ENCODE results near the gene STMND1.
A peak's percentile ranks its signal among the peaks of the same experiment; 100 is the strongest.

Gene STMND1

GRCh38 chr6:17086469-17086868 is 15.4 kb upstream of the STMND1 start:
- Histone ChIP-seq H3K14ac (ENCODE audit: low read length in 2 of 2) (no peak overlapping the region), H3K18ac (ENCODE audit: low read depth in 1 of 2, low read length in 2 of 2) (no peak overlapping the region), H2AFZ (ENCODE audit: low read depth, low read length) (no peak overlapping the region), H2BK15ac (ENCODE audit: low read depth, poor library complexity, severe bottlenecking) (no peak overlapping the region), H3K4me2 (ENCODE audit: low read length, poor library complexity, severe bottlenecking) (no peak overlapping the region), H3K27me3 (ENCODE audit: control insufficient read depth in 1 of 2, insufficient read depth in 1 of 2, low read length in 2 of 2) (peaks cover 6 to 9% of the 10 kb centered on the region in 2 experiments), H2BK120ac (ENCODE audit: low read depth, low read length) (no peak overlapping the region), H3K4ac (ENCODE audit: low read depth in 1 of 2, low read length in 2 of 2) (no peak overlapping the region), H3K9ac (ENCODE audit: low read length) (no peak overlapping the region), H4K91ac (ENCODE audit: low read length) (no peak overlapping the region), H3K36me3 (ENCODE audit: control insufficient read depth in 1 of 2, insufficient read depth in 2 of 2, low read depth in 1 of 2, low read length in 2 of 2) (no peaks in the 10 kb centered on the region), H2AK5ac (ENCODE audit: low read length, severe bottlenecking) (no peak overlapping the region), H2BK5ac (ENCODE audit: low read depth, low read length, poor library complexity, severe bottlenecking) (no peak overlapping the region), H3K4me3 (ENCODE audit: insufficient read depth in 1 of 2, low read depth in 1 of 2, low read length in 2 of 2) (no peak overlapping the region), H4K8ac (ENCODE audit: low read length) (no peak overlapping the region), H3K23ac (ENCODE audit: low read length in 2 of 2) (no peak overlapping the region), H3K4me1 (ENCODE audit: control insufficient read depth, insufficient read depth, low read depth, low read length) (no peaks in the 10 kb centered on the region), H3K27ac (ENCODE audit: low read length, poor library complexity, severe bottlenecking) (no peak overlapping the region), H2BK12ac (ENCODE audit: low read length in 2 of 2) (no peak overlapping the region), H3K9me3 (ENCODE audit: control insufficient read depth, low read length) (no peaks in the 10 kb centered on the region), H3K79me1 (replicated peaks; ENCODE audit: low read length, poor library complexity, severe bottlenecking) (no peaks in the 10 kb centered on the region)
- WGBS: 48% methylated on average over 11 of the region's 11 CpGs
- peak; percentile 78 for DNase-seq

GRCh38 chr6:17088091-17088611 is 13.7 kb upstream of the STMND1 start:
- Histone ChIP-seq H3K36me3 (ENCODE audit: control insufficient read depth in 1 of 2, insufficient read depth in 2 of 2, low read depth in 1 of 2, low read length in 2 of 2) (no peaks in the 10 kb centered on the region), H3K14ac (ENCODE audit: low read length in 2 of 2) (no peak overlapping the region), H4K8ac (ENCODE audit: low read length) (no peak overlapping the region), H2BK15ac (ENCODE audit: low read depth, poor library complexity, severe bottlenecking) (no peak overlapping the region), H2AFZ (ENCODE audit: low read depth, low read length) (no peak overlapping the region), H3K4me3 (ENCODE audit: insufficient read depth in 1 of 2, low read depth in 1 of 2, low read length in 2 of 2) (no peak overlapping the region), H2BK12ac (ENCODE audit: low read length in 2 of 2) (no peak overlapping the region), H3K4ac (ENCODE audit: low read depth in 1 of 2, low read length in 2 of 2) (no peak overlapping the region), H3K4me2 (ENCODE audit: low read length, poor library complexity, severe bottlenecking) (no peak overlapping the region), H3K27me3 (ENCODE audit: control insufficient read depth in 1 of 2, insufficient read depth in 1 of 2, low read length in 2 of 2) (peaks cover 5 to 6% of the 10 kb centered on the region in 2 experiments), H3K4me1 (ENCODE audit: control insufficient read depth, insufficient read depth, low read depth, low read length) (no peaks in the 10 kb centered on the region), H2BK5ac (ENCODE audit: low read depth, low read length, poor library complexity, severe bottlenecking) (no peak overlapping the region), H3K9ac (ENCODE audit: low read length) (no peak overlapping the region), H4K91ac (ENCODE audit: low read length) (no peak overlapping the region), H3K27ac (ENCODE audit: low read length, poor library complexity, severe bottlenecking) (no peak overlapping the region), H3K79me1 (replicated peaks; ENCODE audit: low read length, poor library complexity, severe bottlenecking) (no peaks in the 10 kb centered on the region), H3K9me3 (ENCODE audit: control insufficient read depth, low read length) (no peaks in the 10 kb centered on the region), H2AK5ac (ENCODE audit: low read length, severe bottlenecking) (no peak overlapping the region), H3K18ac (ENCODE audit: low read depth in 1 of 2, low read length in 2 of 2) (no peak overlapping the region), H2BK120ac (ENCODE audit: low read depth, low read length) (no peak overlapping the region), H3K23ac (ENCODE audit: low read length in 2 of 2) (no peak overlapping the region)
- no peak for DNase-seq
- WGBS: 100% methylated on average over 4 of the region's 4 CpGs

- DNase-seq: peak; percentile 26
- no CpG with 5 or more reads among the region's 3 CpGs for WGBS
- H4K91ac ChIP-seq (ENCODE audit: low read length): no peak overlapping the region
- no peak overlapping the region for H4K8ac ChIP-seq (ENCODE audit: low read length)
- no peak overlapping the region for H2AK5ac ChIP-seq (ENCODE audit: low read length, severe bottlenecking)
- H2AFZ ChIP-seq (ENCODE audit: low read depth, low read length): no peak overlapping the region
- H2BK5ac ChIP-seq (ENCODE audit: low read depth, low read length, poor library complexity, severe bottlenecking): no peak overlapping the region
- no peak overlapping the region for H3K27ac ChIP-seq (ENCODE audit: low read length, poor library complexity, severe bottlenecking)
- H3K18ac ChIP-seq (ENCODE audit: low read depth in 1 of 2, low read length in 2 of 2): no peak overlapping the region
- no peaks in the 10 kb centered on the region for H3K79me1 ChIP-seq (replicated peaks; ENCODE audit: low read length, poor library complexity, severe bottlenecking)
- H2BK120ac ChIP-seq (ENCODE audit: low read depth, low read length): no peak overlapping the region
- H3K9me3 ChIP-seq (ENCODE audit: control insufficient read depth, low read length): no peaks in the 10 kb centered on the region
- no peak overlapping the region for H3K4ac ChIP-seq (ENCODE audit: low read depth in 1 of 2, low read length in 2 of 2)
- no peak overlapping the region for H3K4me2 ChIP-seq (ENCODE audit: low read length, poor library complexity, severe bottlenecking)
- H3K23ac ChIP-seq (ENCODE audit: low read length in 2 of 2): no peak overlapping the region
- H3K4me1 ChIP-seq (ENCODE audit: control insufficient read depth, insufficient read depth, low read depth, low read length): no peaks in the 10 kb centered on the region
- no peak overlapping the region for H2BK12ac ChIP-seq (ENCODE audit: low read length in 2 of 2)
- no peaks in the 10 kb centered on the region for H3K36me3 ChIP-seq (ENCODE audit: control insufficient read depth in 1 of 2, insufficient read depth in 2 of 2, low read depth in 1 of 2, low read length in 2 of 2)
- H3K9ac ChIP-seq (ENCODE audit: low read length): no peak overlapping the region
- peaks cover 6 to 12% of the 10 kb centered on the region in 2 experiments for H3K27me3 ChIP-seq (ENCODE audit: control insufficient read depth in 1 of 2, insufficient read depth in 1 of 2, low read length in 2 of 2)
- H3K14ac ChIP-seq (ENCODE audit: low read length in 2 of 2): no peak overlapping the region
- H2BK15ac ChIP-seq (ENCODE audit: low read depth, poor library complexity, severe bottlenecking): no peak overlapping the region
- no peak overlapping the region for H3K4me3 ChIP-seq (ENCODE audit: insufficient read depth in 1 of 2, low read depth in 1 of 2, low read length in 2 of 2)
Measured at GRCh38 chr6:17091122-17091521, 10.7 kb upstream of the STMND1 start.

GRCh38 chr6:17093686-17094085 is 8.2 kb upstream of the STMND1 start:
- Histone ChIP-seq H2BK15ac (ENCODE audit: low read depth, poor library complexity, severe bottlenecking) (no peak overlapping the region), H2BK5ac (ENCODE audit: low read depth, low read length, poor library complexity, severe bottlenecking) (no peak overlapping the region), H3K9me3 (ENCODE audit: control insufficient read depth, low read length) (no peaks in the 10 kb centered on the region), H3K4ac (ENCODE audit: low read depth in 1 of 2, low read length in 2 of 2) (no peak overlapping the region), H4K8ac (ENCODE audit: low read length) (no peak overlapping the region), H3K27me3 (ENCODE audit: control insufficient read depth in 1 of 2, insufficient read depth in 1 of 2, low read length in 2 of 2) (peaks cover 0 to 6% of the 10 kb centered on the region in 2 experiments), H3K23ac (ENCODE audit: low read length in 2 of 2) (no peak overlapping the region), H2BK120ac (ENCODE audit: low read depth, low read length) (no peak overlapping the region), H3K4me1 (ENCODE audit: control insufficient read depth, insufficient read depth, low read depth, low read length) (no peaks in the 10 kb centered on the region), H3K79me1 (replicated peaks; ENCODE audit: low read length, poor library complexity, severe bottlenecking) (no peaks in the 10 kb centered on the region), H4K91ac (ENCODE audit: low read length) (no peak overlapping the region), H3K14ac (ENCODE audit: low read length in 2 of 2) (no peak overlapping the region), H3K4me2 (ENCODE audit: low read length, poor library complexity, severe bottlenecking) (no peak overlapping the region), H2AFZ (ENCODE audit: low read depth, low read length) (no peak overlapping the region), H3K27ac (ENCODE audit: low read length, poor library complexity, severe bottlenecking) (no peak overlapping the region), H2BK12ac (ENCODE audit: low read length in 2 of 2) (no peak overlapping the region), H3K36me3 (ENCODE audit: control insufficient read depth in 1 of 2, insufficient read depth in 2 of 2, low read depth in 1 of 2, low read length in 2 of 2) (no peaks in the 10 kb centered on the region), H3K18ac (ENCODE audit: low read depth in 1 of 2, low read length in 2 of 2) (no peak overlapping the region), H3K9ac (ENCODE audit: low read length) (no peak overlapping the region), H2AK5ac (ENCODE audit: low read length, severe bottlenecking) (no peak overlapping the region), H3K4me3 (ENCODE audit: insufficient read depth in 1 of 2, low read depth in 1 of 2, low read length in 2 of 2) (no peak overlapping the region)
- DNase-seq: no peak
- WGBS: 64% methylated on average over 5 of the region's 5 CpGs
